COLO668 (cell line): ENCODE results near the gene SMG9.

Source experiments
- DNase-seq: peaks from one replicate; lab custom pipeline; 2025; ENCODE audit not compliant: unreplicated experiment; lab: John Stamatoyannopoulos, UW

Gene SMG9

GRCh38 chr19:43759515-43759914, 4.8 kb upstream of the SMG9 start:
- DNase-seq, result no peak

- DNase-seq, result peak; percentile 86
These were observed 567 bp upstream of the SMG9 start for GRCh38 chr19:43755256-43755801.

GRCh38 chr19:43754253-43754502, 584 bp downstream of the SMG9 start:
- DNase-seq, result no peak

GRCh38 chr19:43752287-43752875, 2.4 kb downstream of the SMG9 start:
- DNase-seq, result no peak

- DNase-seq, result no peak
These were observed 3.1 kb downstream of the SMG9 start for GRCh38 chr19:43751466-43752220.

GRCh38 chr19:43749898-43750297, 4.9 kb downstream of the SMG9 start:
- no peak for DNase-seq

GRCh38 chr19:43749152-43749551, 5.6 kb downstream of the SMG9 start:
- no peak for DNase-seq

- no peak for DNase-seq
These were observed 6.1 kb downstream of the SMG9 start for GRCh38 chr19:43748685-43749084.

- DNase-seq, result no peak
These were observed 6.6 kb downstream of the SMG9 start for GRCh38 chr19:43748205-43748594.

GRCh38 chr19:43747557-43748204, 7.1 kb downstream of the SMG9 start:
- no peak for DNase-seq

GRCh38 chr19:43743059-43743458, 11.7 kb downstream of the SMG9 start:
- no peak for DNase-seq

GRCh38 chr19:43741075-43741825, 13.5 kb downstream of the SMG9 start:
- no peak for DNase-seq

- DNase-seq, result no peak
These were observed 15.1 kb downstream of the SMG9 start for GRCh38 chr19:43739439-43740235.

- no peak for DNase-seq
These were observed 16.0 kb downstream of the SMG9 start for GRCh38 chr19:43738780-43739211.

- no peak for DNase-seq
These were observed 18.8 kb downstream of the SMG9 start for GRCh38 chr19:43735957-43736356.

GRCh38 chr19:43735013-43735412, 19.7 kb downstream of the SMG9 start:
- no peak for DNase-seq

GRCh38 chr19:43731846-43732245, 22.9 kb downstream of the SMG9 start:
- DNase-seq, result no peak

- DNase-seq, result no peak
These were observed 23.4 kb downstream of the SMG9 start for GRCh38 chr19:43731346-43731745.

GRCh38 chr19:43729919-43730318, 24.8 kb downstream of the SMG9 start:
- no peak for DNase-seq

GRCh38 chr19:43727593-43727853, 27.2 kb downstream of the SMG9 start:
- DNase-seq, result no peak
